Measurements from ENCODE around the gene KDSR.

KDSR gene

DNA sequence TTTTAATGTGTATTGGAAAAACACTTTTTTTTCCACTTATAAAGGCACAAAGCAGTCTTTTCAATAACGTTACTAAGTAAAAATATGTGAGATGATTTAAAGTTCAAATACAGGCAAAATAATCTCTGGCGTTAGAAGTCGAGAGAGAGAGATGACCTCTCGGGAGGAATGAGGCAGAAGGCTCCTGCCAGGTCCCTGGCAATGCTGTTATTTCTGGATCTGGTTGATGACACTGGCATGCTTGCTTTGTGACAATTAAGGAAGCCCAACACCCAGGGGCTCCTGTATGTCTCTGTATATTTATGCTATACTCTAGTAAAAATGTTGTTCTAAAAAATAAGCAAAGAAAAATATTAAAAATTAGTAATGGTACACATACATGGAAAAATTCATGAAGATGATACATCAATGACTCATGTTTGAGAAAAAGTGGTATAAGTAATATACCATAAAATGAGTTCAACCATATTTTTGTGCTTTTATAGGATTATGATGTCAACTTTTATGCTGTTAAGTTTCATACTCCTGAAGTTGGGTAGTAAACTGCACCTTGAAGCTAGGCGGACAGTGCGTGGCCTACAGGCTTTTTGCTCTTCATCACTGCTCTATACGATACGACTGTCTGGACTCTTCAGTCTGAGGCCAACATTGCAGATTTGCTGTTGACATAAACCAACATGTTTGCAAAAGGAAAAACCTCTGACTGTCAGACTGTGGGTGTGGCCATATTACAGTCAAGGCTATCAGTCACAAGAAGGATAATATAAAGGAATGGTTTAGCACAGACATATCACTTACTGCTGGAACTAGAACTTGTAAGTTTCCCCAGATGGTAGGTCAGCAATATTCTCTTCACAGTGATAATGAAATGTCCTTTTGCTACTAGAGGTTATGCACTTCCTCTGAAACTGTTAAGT, 35.5 kb upstream of the KDSR start:
- ChIA-PET POLR2A (no interaction called here), CTCF (no interaction called here)
- TF ChIP-seq, protein P1, sequence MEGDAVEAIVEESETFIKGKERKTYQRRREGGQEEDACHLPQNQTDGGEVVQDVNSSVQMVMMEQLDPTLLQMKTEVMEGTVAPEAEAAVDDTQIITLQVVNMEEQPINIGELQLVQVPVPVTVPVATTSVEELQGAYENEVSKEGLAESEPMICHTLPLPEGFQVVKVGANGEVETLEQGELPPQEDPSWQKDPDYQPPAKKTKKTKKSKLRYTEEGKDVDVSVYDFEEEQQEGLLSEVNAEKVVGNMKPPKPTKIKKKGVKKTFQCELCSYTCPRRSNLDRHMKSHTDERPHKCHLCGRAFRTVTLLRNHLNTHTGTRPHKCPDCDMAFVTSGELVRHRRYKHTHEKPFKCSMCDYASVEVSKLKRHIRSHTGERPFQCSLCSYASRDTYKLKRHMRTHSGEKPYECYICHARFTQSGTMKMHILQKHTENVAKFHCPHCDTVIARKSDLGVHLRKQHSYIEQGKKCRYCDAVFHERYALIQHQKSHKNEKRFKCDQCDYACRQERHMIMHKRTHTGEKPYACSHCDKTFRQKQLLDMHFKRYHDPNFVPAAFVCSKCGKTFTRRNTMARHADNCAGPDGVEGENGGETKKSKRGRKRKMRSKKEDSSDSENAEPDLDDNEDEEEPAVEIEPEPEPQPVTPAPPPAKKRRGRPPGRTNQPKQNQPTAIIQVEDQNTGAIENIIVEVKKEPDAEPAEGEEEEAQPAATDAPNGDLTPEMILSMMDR (IDR thresholded peaks at IDR 0.05; ENCODE audit: control extremely low read depth, extremely low read depth, low read depth, missing control alignments), result no peak
- no peak for DNase-seq (ENCODE audit: extremely low spot score)

DNA sequence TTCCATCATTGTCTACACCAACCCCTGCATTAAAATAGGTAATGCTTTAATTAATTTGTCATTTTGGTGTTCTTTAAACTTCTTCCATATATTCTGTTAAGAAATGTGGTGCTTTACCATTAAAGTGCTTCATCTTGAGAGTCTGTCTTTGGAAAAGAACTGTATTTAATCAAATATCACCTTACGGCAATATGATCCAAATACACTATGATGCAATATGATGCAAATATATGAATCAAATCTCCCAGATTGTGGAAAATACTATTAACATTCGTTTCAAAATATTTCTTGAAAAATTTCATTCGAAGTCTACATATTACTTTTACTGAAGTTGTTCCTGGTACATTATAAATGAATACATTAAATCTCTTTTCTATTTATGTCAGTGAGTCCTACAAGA, 32.3 kb upstream of the KDSR start:
- CTCF ChIA-PET, result no interaction called here
- TF ChIP-seq, protein P1 (IDR thresholded peaks at IDR 0.05; ENCODE audit: control extremely low read depth, extremely low read depth, low read depth, missing control alignments), result no peak
- POLR2A ChIA-PET, result no interaction called here
- DNase-seq (ENCODE audit: extremely low spot score), result no peak

DNA sequence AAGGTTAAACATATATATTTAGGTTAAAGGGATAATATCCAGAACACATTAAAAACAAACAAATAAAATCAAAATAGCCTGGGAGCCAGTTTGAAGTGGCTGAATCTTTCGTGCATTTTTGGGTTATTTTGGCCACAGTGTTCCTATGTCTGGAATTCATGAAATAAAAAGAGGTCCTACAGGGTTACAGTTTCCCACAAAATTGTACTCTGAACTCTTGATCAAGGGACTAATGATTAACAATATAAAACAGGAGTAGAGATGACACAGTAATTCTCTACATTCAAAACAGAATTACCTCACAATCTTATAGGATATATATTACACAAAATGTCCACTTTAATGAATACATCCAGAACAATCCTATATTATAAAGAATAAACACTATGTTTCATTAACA, 30.3 kb upstream of the KDSR start:
- TF ChIP-seq, protein P1 (IDR thresholded peaks at IDR 0.05; ENCODE audit: control extremely low read depth, extremely low read depth, low read depth, missing control alignments), result no peak
- ChIA-PET CTCF (no interaction called here), POLR2A (interaction anchor here (0.7 kb wide), 1 partner anchor 40 kb away, joined by 3 read pairs; no protein-coding TSS in a partner anchor)
- no peak for DNase-seq (ENCODE audit: extremely low spot score)

DNA sequence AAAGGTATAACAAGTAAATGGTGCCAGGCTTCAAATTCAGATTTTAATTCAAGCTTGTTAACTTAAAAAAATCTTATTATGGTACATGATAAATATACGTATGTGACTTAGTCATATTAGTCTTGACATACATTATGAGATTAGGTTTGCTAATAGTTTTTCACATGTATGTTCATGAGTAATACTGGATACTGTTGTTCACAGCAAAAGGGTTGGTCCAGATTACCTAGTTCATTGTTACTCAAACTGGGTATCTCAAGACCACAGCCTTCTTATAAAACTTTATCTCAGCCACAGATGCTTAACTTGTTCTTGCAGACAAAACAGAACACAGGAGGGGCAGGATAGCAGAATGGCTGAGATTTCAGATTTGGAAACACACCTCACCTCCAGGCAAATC, 28.5 kb upstream of the KDSR start:
- CTCF ChIA-PET, result interaction anchor here (0.6 to 2.0 kb wide), 6 partner anchors 9 to 20 kb away, joined by 3 to 9 read pairs (median 4); no protein-coding TSS in a partner anchor

DNA sequence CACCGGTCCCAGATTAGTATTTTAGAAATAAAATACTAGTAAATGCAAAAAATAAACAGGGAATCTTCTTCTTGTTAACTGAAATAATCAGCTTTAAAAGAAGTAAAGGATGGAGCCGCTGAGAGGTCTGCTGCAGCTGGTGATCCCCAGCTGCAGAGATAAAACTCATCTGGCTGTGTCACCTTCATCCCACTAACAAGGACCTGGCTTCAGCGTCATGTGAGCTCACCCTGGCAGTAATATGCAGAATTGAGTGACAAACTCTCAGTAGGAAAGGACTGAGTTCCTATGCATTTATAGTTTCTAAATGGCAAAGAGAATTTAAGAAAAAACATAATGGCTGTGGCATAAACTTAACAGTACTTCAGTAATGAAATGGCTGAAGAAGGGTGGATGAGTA, 27.9 kb upstream of the KDSR start:
- no peak for DNase-seq (ENCODE audit: extremely low spot score)
- POLR2A ChIA-PET, result interaction anchor here (1.2 to 1.5 kb wide), 2 partner anchors 16 to 27 kb away, joined by 3 to 5 read pairs; partner anchors contain the start of gene KDSR

More for the DNA sequence above, 28.5 kb upstream of the KDSR start:
- no peak for DNase-seq (ENCODE audit: extremely low spot score)
- POLR2A ChIA-PET, result interaction anchor here (1.2 to 1.5 kb wide), 2 partner anchors 15 to 28 kb away, joined by 3 to 5 read pairs; partner anchors contain the start of gene KDSR
- TF ChIP-seq, protein P1 (IDR thresholded peaks at IDR 0.05; ENCODE audit: control extremely low read depth, extremely low read depth, low read depth, missing control alignments), result no peak

DNA sequence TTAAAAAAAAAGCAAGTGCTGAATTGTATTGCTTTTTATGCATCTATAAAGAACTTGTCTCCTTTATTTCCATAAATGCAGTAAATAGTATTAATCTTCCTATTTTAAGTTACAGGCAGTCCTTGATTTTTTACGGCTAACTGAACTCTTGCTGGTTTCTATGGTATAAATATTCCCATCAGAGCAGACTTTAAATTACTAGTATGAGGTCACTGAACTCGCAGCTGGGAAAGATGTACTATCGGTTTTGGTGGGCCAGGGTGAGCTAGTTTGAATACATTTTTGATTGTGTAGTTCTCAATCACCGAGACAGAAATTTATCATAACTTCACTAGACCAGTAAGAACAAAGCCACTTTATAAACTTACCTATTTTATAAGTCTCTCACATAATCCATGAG, 20.9 kb upstream of the KDSR start:
- ChIA-PET CTCF (no interaction called here), POLR2A (no interaction called here)
- DNase-seq (ENCODE audit: extremely low spot score), result no peak
- TF ChIP-seq, protein P1 (IDR thresholded peaks at IDR 0.05; ENCODE audit: control extremely low read depth, extremely low read depth, low read depth, missing control alignments), result no peak

More for the DNA sequence above, 27.9 kb upstream of the KDSR start:
- CTCF ChIA-PET, result interaction anchor here (0.6 to 2.0 kb wide), 6 partner anchors 9 to 32 kb away, joined by 3 to 9 read pairs (median 4); no protein-coding TSS in a partner anchor
- TF ChIP-seq, protein P1 (IDR thresholded peaks at IDR 0.05; ENCODE audit: control extremely low read depth, extremely low read depth, low read depth, missing control alignments), result no peak
